Measurements from ENCODE around the gene BMP7.

Gene BMP7

GRCh38 chr20:57160985-57161384 is 105.5 kb downstream of the BMP7 start:
- TF ChIP-seq CSRNP3 (CRISPR knock-in tag; IDR thresholded peaks at IDR 0.05), result no peak
- no peak for TF ChIP-seq CSDC2 (CRISPR knock-in tag; IDR thresholded peaks at IDR 0.05)
- no peak for TF ChIP-seq OSR1 (CRISPR knock-in tag; IDR thresholded peaks at IDR 0.05)
- no peak for TF ChIP-seq CREB5 (CRISPR knock-in tag; IDR thresholded peaks at IDR 0.05; ENCODE audit: low read depth)
- TF ChIP-seq POU6F1 (CRISPR knock-in tag; IDR thresholded peaks at IDR 0.05; ENCODE audit: borderline replicate concordance, low read depth), result no peak
- no peak for TF ChIP-seq RARB (CRISPR knock-in tag; IDR thresholded peaks at IDR 0.05)
- TF ChIP-seq TCF4 (CRISPR knock-in tag; IDR thresholded peaks at IDR 0.05; ENCODE audit: borderline replicate concordance), result no peak
- no peak for TF ChIP-seq BACH2 (CRISPR knock-in tag; IDR thresholded peaks at IDR 0.05; ENCODE audit: borderline replicate concordance)
- TF ChIP-seq ZFP3 (CRISPR knock-in tag; IDR thresholded peaks at IDR 0.05), result no peak
- no peak for TF ChIP-seq ZC3H10 (CRISPR knock-in tag; IDR thresholded peaks at IDR 0.05)
- no peak for TF ChIP-seq SNAI2 (CRISPR knock-in tag; IDR thresholded peaks at IDR 0.05)
- no peak for TF ChIP-seq PPARA (CRISPR knock-in tag; IDR thresholded peaks at IDR 0.05; ENCODE audit: borderline replicate concordance)
- TF ChIP-seq ZNF70 (CRISPR knock-in tag; IDR thresholded peaks at IDR 0.05), result no peak
- TF ChIP-seq ARNTL (CRISPR knock-in tag; IDR thresholded peaks at IDR 0.05; ENCODE audit: borderline replicate concordance, low read depth), result no peak
- no peak for TF ChIP-seq ZNF8 (CRISPR knock-in tag; IDR thresholded peaks at IDR 0.05)
- TF ChIP-seq TSHZ2 (CRISPR knock-in tag; IDR thresholded peaks at IDR 0.05), result no peak
- ATAC-seq, result no peak

- no peak for ATAC-seq
- TF ChIP-seq ESRRG (CRISPR knock-in tag; IDR thresholded peaks at IDR 0.05), result no peak
- no peak for TF ChIP-seq ZFP30 (CRISPR knock-in tag; IDR thresholded peaks at IDR 0.05)
- no peak for TF ChIP-seq ZNF70 (CRISPR knock-in tag; IDR thresholded peaks at IDR 0.05)
- no peak for TF ChIP-seq GLIS3 (CRISPR knock-in tag; IDR thresholded peaks at IDR 0.05)
- TF ChIP-seq RARB (CRISPR knock-in tag; IDR thresholded peaks at IDR 0.05), result no peak
- no peak for TF ChIP-seq SNAI2 (CRISPR knock-in tag; IDR thresholded peaks at IDR 0.05)
Observed at GRCh38 chr20:57159945-57160610, 106.4 kb downstream of the BMP7 start.

GRCh38 chr20:57159193-57159851 is 107.1 kb downstream of the BMP7 start:
- no peak for ATAC-seq
- TF ChIP-seq GLIS3 (CRISPR knock-in tag; IDR thresholded peaks at IDR 0.05) (no peak), CSDC2 (CRISPR knock-in tag; IDR thresholded peaks at IDR 0.05) (no peak), BACH2 (CRISPR knock-in tag; IDR thresholded peaks at IDR 0.05; ENCODE audit: borderline replicate concordance) (no peak), ARNTL (CRISPR knock-in tag; IDR thresholded peaks at IDR 0.05; ENCODE audit: borderline replicate concordance, low read depth) (no peak), POU6F1 (CRISPR knock-in tag; IDR thresholded peaks at IDR 0.05; ENCODE audit: borderline replicate concordance, low read depth) (no peak)
